DOHH2 (cell line): ENCODE measurements around the gene ROPN1B.
"Not testable (repeated sequence)": the region's sequence is repeated elsewhere in the genome, so short reads cannot be mapped to it uniquely, and the experiment has no call there.

Experiments
- EZH2phosphoT487 ChIP-seq: fragments of 200-600 bp; sonication (generic); IDR thresholded peaks from 2 replicates; pipeline ENCODE4 v1.6.1; 2017; ENCODE audit warnings: borderline replicate concordance, mild to moderate bottlenecking, antibody characterized with exemption, low read length, moderate library complexity, mixed read lengths
- TF ChIP-seq, protein P1 (sequence below): fragments of 200-600 bp; sonication (generic); IDR thresholded peaks from one replicate; pipeline ENCODE4 v1.5.1; 2014; ENCODE audit warnings: antibody characterized with exemption, mild to moderate bottlenecking, low read depth, low read length; ENCODE audit not compliant: poor library complexity, severe bottlenecking

DNA sequence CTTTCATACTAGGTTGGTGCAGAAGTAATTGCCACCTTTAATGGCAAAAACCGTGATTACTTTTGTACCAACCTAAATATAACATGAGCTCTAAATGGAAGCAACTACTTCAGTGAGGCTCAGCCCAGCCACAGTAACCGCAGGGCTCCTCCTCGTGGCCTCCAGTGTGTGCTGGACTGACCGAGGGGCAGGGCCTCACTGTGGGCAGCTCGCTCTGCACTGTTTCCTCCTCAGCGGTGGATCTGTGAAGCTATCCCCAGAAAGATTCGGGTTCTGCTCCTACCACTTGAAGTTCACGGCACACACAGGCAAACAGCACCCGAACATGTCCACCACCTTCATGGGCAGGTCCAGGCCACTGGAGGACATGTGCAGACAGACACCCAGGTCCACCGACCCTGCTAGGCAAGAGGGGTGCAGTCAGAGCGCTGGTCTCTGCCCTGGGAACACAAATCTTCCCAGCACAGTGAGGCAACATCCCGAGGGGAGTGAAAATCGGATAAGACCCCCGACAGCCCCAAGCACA is 37.6 kb upstream of the ROPN1B start:
- TF ChIP-seq, protein P1, sequence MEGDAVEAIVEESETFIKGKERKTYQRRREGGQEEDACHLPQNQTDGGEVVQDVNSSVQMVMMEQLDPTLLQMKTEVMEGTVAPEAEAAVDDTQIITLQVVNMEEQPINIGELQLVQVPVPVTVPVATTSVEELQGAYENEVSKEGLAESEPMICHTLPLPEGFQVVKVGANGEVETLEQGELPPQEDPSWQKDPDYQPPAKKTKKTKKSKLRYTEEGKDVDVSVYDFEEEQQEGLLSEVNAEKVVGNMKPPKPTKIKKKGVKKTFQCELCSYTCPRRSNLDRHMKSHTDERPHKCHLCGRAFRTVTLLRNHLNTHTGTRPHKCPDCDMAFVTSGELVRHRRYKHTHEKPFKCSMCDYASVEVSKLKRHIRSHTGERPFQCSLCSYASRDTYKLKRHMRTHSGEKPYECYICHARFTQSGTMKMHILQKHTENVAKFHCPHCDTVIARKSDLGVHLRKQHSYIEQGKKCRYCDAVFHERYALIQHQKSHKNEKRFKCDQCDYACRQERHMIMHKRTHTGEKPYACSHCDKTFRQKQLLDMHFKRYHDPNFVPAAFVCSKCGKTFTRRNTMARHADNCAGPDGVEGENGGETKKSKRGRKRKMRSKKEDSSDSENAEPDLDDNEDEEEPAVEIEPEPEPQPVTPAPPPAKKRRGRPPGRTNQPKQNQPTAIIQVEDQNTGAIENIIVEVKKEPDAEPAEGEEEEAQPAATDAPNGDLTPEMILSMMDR = not testable (repeated sequence)
- not testable (repeated sequence) for TF ChIP-seq EZH2phosphoT487
